Endometrial microvascular endothelial cells (primary cell): Measurements from ENCODE around the gene FAM222A. TPM values are rescaled to one million over a fixed set of nuclear protein-coding genes. Genes with fewer than 3 reads are reported as not detected.

Source experiments
- in situ Hi-C: cut with HindIII; loops from 2 replicates; pipeline ENCODE4 v1.10.0; 2017; ENCODE audit warnings: low sequenced_read_pairs, low pct_unique_long_range_greater_than_20kb; ENCODE audit errors: inconsistent ontology term
- total RNA-seq: library from RNA; depleted of rRNA; stranded (reverse); fragments of >200 nt; gene quantifications from one replicate; pipeline ENCODE4 v1.2.3, GENCODE V29; 2015; ENCODE audit errors: inconsistent ontology term

FAM222A gene
- total RNA-seq, 1 donor from 2014 or later = 1.0 TPM

DNA sequence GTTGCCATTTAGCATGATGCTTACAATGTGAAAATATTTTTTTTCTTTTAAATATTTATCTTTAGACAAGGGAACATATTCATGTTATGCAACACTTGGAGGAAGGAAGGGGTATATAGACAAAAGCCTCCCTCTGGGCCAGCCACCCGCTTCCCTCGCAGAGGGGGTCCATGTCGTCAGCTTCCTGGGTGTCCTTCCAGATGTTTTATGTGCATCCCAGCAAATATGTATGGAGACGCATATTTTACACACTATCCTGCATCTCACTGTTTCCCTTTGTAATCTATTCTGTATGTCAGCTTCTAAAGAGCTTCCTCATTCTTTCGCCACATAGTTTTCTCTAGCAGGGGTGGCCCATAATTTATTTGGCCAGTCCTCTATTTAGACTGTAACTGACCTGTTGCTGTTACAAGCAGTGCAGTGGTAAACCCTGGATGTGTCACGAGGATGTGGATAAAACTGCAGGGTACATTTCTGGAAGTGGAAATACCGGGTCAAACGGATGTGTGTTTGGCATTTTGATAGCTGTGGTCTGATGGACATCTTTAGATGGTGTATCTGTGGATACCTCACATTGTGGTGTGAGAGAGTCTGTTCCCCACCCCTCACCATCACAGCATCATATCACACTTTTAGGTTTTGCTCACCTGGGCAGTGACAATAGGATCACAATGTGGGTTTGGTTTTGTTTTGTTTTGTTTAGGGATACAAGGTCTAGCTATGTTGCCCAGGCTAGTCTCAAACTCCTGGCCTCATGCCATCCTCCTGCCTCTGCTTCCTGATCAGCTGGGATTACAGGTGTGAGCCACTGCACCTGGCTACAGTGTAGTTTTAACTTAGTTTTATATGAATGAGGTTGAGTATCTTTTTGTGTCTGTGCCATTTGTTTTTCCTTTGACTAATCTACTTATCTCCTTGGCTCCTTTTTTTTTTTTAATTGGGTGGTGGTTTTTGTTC is 31.6 kb downstream of the FAM222A start:
- in situ Hi-C loops = no loop called here

DNA sequence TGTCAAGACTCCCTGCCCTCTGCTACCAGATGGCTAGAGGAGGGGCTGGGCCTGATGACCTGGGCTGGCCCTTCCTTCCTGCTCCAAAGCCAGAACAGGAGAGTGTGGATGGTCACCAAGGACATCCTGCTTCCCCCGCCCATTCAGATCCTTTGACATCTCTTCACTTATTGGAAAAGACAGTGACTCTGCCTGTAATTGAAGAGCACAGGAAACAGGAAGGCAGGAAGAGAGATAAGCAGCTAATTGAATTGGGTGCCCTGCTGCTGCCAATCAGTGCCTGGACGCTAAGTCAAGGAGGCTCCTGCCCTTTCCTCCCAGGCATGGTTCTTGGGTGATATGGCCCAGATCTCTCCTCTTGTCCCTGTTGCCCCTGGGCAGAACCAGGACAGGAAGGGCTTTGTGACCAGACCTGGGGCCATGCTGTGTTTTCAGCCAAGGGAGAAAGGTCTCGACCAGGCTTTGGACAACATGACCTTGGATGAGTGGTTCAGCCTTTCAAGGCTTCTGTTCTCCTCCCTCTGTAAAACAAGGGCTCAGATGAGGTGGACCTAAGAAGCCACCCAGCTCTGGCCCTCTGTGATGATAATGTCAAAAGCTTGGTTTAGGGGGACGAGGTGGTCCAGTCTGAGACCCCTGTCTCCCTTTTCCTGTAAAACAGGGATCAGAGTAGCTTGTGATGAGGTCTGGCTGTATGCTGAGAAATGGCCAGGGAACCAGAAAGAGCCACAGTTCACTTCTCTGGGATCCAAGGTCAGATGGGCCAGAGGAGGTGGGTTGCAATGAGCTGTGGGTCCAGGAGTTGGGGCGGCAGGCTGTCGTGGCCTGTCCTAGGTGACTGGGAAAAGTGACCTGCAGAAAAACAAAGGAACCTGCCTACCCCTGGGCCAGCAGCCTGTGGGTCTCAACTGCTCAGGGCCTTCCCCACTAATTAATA is 38.8 kb downstream of the FAM222A start:
- in situ Hi-C loops = no loop called here

DNA sequence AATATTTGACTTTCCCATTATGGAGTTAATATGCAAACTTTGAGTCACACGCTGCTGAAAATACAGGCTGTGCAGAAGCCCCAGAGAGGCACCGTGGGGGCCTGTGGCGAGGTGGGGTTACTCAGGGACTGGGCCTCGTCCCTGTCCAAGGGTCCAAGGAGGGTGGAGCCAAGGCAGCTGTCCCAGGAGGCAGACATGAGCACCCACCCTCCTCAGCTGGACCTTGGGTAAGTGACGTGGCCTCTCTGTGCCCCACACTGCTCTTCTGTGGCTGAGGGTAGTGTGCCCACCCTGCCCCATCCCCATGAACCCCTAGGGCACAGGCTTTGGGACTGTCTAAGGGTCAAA is 39.4 kb downstream of the FAM222A start:
- in situ Hi-C loops = no loop called here

GRCh38 chr12:109753959-109754358 is 40.3 kb downstream of the FAM222A start:
- in situ Hi-C loops = no loop called here

DNA sequence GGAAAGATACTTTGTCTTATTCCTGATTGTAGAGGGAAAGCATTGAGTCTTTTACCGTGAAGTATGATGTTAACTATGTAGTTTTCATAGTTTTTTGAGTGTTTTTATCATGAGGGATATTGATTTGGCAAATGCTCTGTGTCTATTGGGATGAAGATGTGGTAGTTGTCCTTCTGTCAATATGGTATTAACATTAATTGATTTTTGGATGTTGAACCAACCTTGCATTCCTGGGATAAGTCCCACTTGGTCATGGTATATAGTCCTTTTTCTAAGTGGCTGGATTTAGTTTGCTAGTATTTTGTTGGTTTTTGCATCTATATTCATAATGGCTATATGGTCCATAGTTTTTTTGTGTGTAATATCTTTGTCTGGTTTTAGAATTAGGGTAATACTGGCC is 42.8 kb downstream of the FAM222A start:
- in situ Hi-C loops = no loop called here

GRCh38 chr12:109757671-109758265 is 44.1 kb downstream of the FAM222A start:
- in situ Hi-C loops = no loop called here

DNA sequence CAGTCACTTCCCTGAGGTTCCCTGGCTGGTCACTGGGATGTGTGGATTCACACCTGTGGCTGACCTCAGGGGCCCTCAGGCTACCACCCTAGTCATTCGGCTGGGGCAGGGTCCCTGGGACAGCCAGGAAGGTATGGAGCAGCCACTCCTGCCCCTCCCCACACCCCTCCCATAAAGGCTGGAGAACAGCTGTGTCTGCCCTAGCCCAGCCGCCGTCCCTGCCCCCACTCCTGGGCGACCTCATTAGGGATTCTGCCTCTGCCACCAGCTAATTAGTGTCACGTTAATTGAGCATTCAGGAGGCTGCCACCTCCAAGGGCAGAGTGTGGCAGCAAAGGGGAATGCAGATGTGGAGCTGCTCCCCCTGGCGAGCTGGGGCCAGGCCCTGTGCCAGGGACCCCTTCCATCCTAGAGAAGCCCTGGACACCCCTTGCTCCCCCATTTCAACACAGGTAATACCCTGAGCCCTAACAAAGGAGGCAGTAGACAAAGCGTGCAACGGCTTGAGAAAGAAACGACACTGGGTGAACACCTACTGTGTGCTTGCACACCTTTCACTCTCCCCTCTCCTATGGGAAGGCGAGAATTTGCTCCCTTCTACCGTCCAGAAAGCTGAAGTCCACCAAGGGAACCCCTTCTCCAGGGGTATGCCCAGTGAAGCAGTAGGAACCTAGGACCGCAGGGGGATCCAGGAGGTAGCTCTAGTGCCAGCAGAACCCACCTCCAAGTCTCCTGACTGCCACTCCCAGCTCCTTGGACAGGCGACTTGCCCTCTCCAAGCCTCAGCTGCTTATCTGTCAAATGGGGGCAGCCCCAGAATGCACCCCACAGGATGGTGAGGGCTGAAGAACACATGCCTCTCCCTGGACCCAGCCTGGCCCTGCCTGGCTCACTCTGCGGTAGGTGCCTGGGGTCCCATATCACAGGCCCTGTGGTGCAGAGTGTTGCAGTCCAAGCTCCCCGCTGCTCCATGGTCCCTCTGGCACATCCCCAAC is 45.1 kb downstream of the FAM222A start:
- in situ Hi-C loops = no loop called here

DNA sequence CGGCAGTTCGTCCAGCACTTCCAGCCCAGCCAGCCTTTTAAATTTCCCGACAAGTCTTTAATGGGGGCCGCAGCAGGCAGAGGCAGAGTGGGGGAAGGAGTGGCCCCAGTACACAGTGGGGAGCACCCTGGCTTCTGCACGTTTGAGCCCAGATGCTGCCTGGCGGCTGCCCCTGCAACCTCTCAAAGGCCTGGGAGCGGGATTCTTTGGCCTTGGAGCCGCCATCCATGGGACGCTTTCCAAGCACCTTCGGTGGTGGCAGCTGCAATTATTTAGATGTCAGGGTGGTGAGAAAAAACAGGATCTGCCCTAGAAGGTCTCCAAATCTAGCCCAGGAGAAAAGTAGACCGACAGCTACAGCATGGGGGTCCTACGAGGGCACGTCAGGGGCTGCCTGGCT is 46.0 kb downstream of the FAM222A start:
- in situ Hi-C loops = no loop called here

GRCh38 chr12:109760031-109760929 is 46.7 kb downstream of the FAM222A start:
- in situ Hi-C loops = no loop called here

- in situ Hi-C loops = no loop called here
Measured at GRCh38 chr12:109760930-109761921, 47.6 kb downstream of the FAM222A start.

DNA sequence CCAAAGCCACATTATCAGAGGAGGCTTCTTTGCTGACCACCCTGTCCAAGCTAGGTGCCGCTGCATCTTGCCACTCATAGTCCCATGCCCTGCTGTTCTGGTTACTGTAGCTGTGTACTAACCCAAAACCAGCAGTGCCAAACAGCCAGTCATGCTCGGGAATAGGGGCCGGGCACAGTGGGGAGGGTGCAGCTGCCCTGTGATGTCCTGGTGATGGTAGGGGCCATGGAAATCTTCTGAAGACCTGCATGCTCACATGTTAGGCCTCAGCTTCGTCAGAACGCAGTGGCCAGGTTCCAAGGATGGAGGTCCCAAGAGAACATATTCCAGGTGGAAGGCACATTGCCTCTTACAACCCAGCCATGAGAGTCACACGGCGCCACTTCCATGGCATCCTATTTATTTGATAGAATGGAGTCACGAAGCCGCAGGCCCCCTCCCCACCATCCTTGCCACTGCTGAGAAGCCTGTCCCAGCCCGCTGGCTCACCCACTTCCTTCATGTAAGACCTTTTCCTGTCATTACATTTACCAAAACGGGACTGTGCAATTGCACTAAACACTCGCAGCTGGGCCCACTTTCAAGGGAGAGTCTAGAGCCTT is 48.5 kb downstream of the FAM222A start:
- in situ Hi-C loops = no loop called here

DNA sequence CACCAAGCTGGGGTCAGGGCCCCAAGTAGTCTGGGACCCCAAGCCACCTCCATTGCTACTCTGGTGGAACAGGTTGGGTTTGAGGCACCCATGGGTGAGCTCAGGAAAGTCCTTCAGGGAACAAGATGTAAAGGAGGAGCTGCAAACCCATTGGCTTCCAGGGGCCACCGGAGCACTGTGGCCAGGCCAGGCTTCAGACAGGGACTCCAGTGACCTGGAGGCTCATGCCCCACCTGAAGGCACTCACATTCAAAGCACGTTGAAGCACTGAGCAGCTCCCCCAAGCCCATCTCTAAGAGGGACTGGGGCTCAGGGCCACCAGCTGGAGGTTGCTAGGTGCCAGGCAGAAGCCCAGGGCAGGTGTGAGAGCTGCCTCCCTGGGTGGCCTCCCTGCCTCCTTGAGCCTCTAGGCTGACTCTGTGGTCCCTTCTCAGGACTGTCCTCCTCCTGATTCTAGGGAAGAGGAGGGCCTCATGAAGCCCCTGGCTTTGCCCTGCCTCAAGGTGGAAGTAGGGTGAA is 49.1 kb downstream of the FAM222A start:
- in situ Hi-C loops = no loop called here

DNA sequence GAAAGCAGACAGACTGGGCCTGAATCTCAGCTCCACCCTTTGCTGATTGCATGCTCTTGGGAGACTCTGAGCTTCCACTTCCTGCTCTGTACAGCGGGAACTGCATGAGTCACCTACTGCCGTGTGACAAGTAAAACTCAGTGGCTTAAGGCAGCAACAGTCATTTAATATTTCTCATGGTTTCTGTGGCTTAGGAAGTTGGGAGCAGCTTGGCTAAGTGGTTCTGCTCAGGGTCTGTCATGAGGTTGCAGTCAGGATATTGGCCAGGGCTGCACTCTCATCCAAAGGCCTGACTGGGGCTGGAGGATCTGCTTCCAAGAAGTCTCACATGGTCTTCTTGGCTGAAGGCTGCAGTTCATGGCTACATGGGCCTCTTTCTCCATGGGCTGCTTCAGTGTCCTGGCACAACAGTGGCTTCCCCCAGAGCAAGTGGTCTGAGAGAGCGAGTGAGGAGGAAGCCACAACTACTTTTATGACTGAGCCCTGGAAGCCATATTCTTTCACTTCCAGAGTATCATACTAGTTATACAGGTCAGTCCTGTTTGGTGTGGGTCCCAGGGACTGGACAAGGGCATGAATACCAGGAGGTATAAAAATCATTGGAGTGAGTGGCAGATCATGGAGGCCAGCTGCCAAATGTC is 49.7 kb downstream of the FAM222A start:
- in situ Hi-C loops = no loop called here

- in situ Hi-C loops = no loop called here
Measured at GRCh38 chr12:109764123-109764522, 50.5 kb downstream of the FAM222A start.

DNA sequence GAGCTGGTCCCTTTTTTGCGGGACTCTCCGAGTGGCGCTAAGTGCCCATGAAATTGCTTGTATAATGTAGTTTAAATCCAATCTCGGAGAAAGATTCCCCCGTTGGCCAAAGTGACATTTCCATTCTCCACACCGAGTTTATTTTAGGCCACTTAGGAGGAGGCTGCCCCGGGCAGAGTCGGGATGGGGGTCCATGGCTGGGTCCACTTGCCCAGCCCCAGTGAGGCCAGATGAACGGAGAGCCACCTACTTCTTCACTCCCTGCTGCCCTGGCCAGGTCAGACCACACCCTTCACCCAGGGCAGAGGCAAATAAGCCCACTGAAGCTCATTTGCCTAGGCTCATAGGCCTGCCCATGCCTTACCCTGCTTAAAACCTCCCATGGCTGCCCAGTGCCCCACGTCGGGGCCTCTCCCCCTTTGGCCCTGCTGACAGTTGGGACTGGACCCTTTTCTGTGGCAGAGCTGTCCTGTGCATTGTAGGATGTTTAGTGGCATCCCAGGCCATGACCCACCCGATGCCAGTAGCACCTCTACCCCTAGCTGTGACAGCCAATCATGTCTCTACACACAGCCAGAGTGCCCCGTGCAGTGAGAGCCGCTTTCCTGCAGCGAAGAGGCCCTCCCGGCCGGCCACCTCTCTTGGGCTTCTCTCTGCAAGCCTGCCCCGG is 51.3 kb downstream of the FAM222A start:
- in situ Hi-C loops = no loop called here
